Adrenal gland (tissue), 12 donors: ENCODE results near the gene SENP8. TPM values are rescaled to one million over a fixed set of nuclear protein-coding genes. Genes with fewer than 3 reads are reported as not detected.
A peak's percentile ranks its signal among the peaks of the same experiment; 100 is the strongest.

Experiments used
- DNase-seq, 7 donors: peaks; one replicate each; pipeline ENCODE4 v3.0.0-alpha.2; 2019 to 2020
- H3K27ac ChIP-seq, 5 donors: fragments of 200-600 bp; sonication (generic) in 4 of 5; 1 replicate in 3 of 5; 2 replicates in 2 of 5; pipeline versions ENCODE4 v1.5.1 to v1.8.0; 2016 to 2020; ENCODE audit warnings: mild to moderate bottlenecking in 1 of 5
- H3K27me3 ChIP-seq: fragments of 200-600 bp; 2 replicates; pipeline ENCODE4 v1.8.0; 2021
- H3K36me3 ChIP-seq, 2 donors: fragments of 200-600 bp; replicated peaks in 1 of 2; 1 replicate in 1 of 2; 2 replicates in 1 of 2; pipeline versions ENCODE4 v1.5.1 to v1.8.0; 2018 to 2022
- H3K4me1 ChIP-seq, 2 donors: fragments of 200-600 bp; replicated peaks in 1 of 2; 1 replicate in 1 of 2; 2 replicates in 1 of 2; pipeline versions ENCODE4 v1.5.1 to v1.8.0; 2018 to 2021
- H3K4me3 ChIP-seq, 4 donors: fragments of 200-600 bp; sonication (generic) in 3 of 4; one replicate each; pipeline ENCODE4 v1.5.1; 2016 to 2018
- H3K9me3 ChIP-seq, 3 donors: fragments of 200-600 bp; sonication (generic) in 1 of 3; replicated peaks in 1 of 3; 1 replicate in 2 of 3; 2 replicates in 1 of 3; pipeline versions ENCODE4 v1.5.1 to v1.8.0; 2016 to 2021
- POLR2A ChIP-seq, 2 donors: fragments of 450-650 bp; IDR thresholded peaks; one replicate each; pipeline ENCODE4 v1.6.1; 2017; ENCODE audit warnings: antibody characterized with exemption in 2 of 2, mild to moderate bottlenecking in 2 of 2, moderate library complexity in 1 of 2
- WGBS, 4 donors: extraction: QIAGEN DNeasy Blood & Tissue Kit in 2 of 4; methylation state at CpG; one replicate each; pipeline versions ENCODE4 v1.1.5 to v1.1.7; 2013 to 2017; 5-methylcytosine and 5-hydroxymethylcytosine counted together
- intact Hi-C, 2 donors: fragments of 100-400 bp; cut with DNase I; formaldehyde crosslinking; loops; one replicate each; pipeline versions ENCODE4 v1.14.1 to v1.15.0; 2022 to 2023
- polyA plus RNA-seq, 3 donors: library from polyadenylated mRNA; stranded (reverse); fragments of 200-250 nt in 2 of 3; fragments of 350-450 nt in 1 of 3; fragmentation: Illumina TruSeq in 1 of 3; extraction: RNeasy Lipid Tissue Mini Kit (QIAGEN cat#74804) in 1 of 3; gene quantifications; one replicate each; pipeline ENCODE4 v1.2.3, GENCODE V29; 2013 to 2014
- total RNA-seq, 9 donors: library from RNA; depleted of rRNA in 4 of 9; stranded (reverse); fragments of >200 nt in 4 of 9; fragments of 120-200 nt in 1 of 9; fragmentation: NEBNext Ultra II Directional in 1 of 9; extraction: Animal tissue kit (Norgen Biotek cat#: 25700) in 1 of 9; gene quantifications; one replicate each; pipeline versions ENCODE4 v1.1.0 to v1.2.4, GENCODE V29; 2013 to 2023
- TF ChIP-seq, protein P1 (sequence below), 6 experiments: fragments of 450-650 bp in 4 of 6; fragments of 200-600 bp in 2 of 6; sonication (generic) in 1 of 6; IDR thresholded peaks; 1 replicate in 5 of 6; 2 replicates in 1 of 6; pipeline versions ENCODE4 v1.5.1 to v1.8.0; 2016 to 2021; ENCODE audit warnings: antibody characterized with exemption in 6 of 6, mild to moderate bottlenecking in 2 of 6, moderate library complexity in 1 of 6
- donor health status: healthy with polysubstance abuse.
- donor health status: Bipolar disorder and iron deficiency.
- donor health status: DM: yes; HTN: yes; CAD: no.
- donor health status: DM: no; HTN: no; CAD: no.
- donor health status: DM: no; HTN: no; CAD: no.
- donor health status: DM: yes; HTN: yes; CAD: no.

Gene SENP8
- total and polyA plus RNA-seq, 12 donors = 0.94 to 6.0 (median 3.5) TPM

DNA sequence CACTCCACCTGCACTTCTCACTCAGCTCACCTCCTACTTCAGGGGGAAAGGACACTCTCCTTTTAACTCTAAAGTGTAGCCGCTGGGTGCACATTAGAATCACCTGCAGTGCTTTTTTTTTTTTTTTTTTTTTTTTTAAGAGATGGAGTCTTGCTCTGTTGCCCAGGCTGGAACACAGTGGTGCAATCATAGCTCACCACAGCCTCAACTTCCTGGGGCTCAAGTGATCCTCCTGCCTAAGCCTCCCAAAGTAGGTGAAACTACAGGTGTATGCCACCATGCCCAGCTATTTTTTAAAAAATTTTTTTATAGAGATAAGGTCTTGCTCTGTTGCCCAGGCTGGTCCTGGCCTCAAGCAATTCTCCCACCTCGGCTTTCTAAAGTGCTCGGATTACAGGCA is 58.5 kb downstream of the SENP8 start:
- H3K27me3 ChIP-seq = no peaks in the 10 kb centered on the region
- intact Hi-C loops = no loop called here
- no peaks in the 10 kb centered on the region for H3K4me1 ChIP-seq
- H3K27ac ChIP-seq = no peak overlapping the region
- DNase-seq = no peak
- H3K36me3 ChIP-seq = no peaks in the 10 kb centered on the region
- TF ChIP-seq, protein P1, sequence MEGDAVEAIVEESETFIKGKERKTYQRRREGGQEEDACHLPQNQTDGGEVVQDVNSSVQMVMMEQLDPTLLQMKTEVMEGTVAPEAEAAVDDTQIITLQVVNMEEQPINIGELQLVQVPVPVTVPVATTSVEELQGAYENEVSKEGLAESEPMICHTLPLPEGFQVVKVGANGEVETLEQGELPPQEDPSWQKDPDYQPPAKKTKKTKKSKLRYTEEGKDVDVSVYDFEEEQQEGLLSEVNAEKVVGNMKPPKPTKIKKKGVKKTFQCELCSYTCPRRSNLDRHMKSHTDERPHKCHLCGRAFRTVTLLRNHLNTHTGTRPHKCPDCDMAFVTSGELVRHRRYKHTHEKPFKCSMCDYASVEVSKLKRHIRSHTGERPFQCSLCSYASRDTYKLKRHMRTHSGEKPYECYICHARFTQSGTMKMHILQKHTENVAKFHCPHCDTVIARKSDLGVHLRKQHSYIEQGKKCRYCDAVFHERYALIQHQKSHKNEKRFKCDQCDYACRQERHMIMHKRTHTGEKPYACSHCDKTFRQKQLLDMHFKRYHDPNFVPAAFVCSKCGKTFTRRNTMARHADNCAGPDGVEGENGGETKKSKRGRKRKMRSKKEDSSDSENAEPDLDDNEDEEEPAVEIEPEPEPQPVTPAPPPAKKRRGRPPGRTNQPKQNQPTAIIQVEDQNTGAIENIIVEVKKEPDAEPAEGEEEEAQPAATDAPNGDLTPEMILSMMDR (IDR thresholded peaks at IDR 0.05) = no peak
- no peak for TF ChIP-seq POLR2A (IDR thresholded peaks at IDR 0.05)
- H3K9me3 ChIP-seq = no peaks in the 10 kb centered on the region
- H3K4me3 ChIP-seq = no peak overlapping the region
- 77 to 91% (median 84%) methylated on average over 3 of the region's 3 CpGs for WGBS, 4 donors

DNA sequence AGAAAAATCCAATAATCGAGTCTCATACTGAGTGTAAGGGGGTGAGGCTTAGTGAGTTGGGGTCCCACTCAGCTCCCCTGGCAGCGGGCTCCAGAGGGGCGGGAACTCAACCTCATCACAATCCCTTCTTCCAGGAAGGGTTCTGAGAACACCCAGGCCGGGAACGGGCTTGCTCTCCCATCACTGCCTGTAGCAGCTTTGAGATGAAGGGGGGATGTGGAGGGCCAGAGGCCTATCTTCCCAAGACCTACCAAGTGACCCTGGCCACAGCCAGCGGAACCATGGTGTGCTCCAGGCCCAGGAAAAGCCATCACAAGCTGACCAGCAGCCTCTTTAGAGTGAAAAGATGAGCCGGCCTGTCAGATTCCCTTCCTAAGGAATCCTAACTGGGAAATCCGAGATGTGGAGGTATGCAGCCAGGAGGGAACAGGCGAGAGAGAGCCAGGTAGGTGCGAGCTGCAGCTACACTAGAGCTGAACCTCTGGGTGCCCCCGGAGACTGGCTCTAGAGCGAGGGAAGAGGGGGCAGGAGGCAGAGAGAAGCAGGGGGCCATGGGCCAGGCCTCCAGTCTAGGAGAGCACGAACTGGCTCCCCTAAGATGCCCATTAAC is 60.9 kb downstream of the SENP8 start:
- no peak overlapping the region for H3K27ac ChIP-seq
- DNase-seq = no peak
- WGBS, 4 donors = 86 to 91% (median 88%) methylated on average over 13 of the region's 13 CpGs
- TF ChIP-seq, protein P1 (IDR thresholded peaks at IDR 0.05) = no peak
- no peak for TF ChIP-seq POLR2A (IDR thresholded peaks at IDR 0.05)
- intact Hi-C loops = no loop called here
- H3K4me3 ChIP-seq = no peak overlapping the region
- no peaks in the 10 kb centered on the region for H3K36me3 ChIP-seq
- peaks cover 0 to 2% of the 10 kb centered on the region in 2 donors for H3K4me1 ChIP-seq
- H3K27me3 ChIP-seq = peaks cover 12% of the 10 kb centered on the region
- no peaks in the 10 kb centered on the region for H3K9me3 ChIP-seq

DNA sequence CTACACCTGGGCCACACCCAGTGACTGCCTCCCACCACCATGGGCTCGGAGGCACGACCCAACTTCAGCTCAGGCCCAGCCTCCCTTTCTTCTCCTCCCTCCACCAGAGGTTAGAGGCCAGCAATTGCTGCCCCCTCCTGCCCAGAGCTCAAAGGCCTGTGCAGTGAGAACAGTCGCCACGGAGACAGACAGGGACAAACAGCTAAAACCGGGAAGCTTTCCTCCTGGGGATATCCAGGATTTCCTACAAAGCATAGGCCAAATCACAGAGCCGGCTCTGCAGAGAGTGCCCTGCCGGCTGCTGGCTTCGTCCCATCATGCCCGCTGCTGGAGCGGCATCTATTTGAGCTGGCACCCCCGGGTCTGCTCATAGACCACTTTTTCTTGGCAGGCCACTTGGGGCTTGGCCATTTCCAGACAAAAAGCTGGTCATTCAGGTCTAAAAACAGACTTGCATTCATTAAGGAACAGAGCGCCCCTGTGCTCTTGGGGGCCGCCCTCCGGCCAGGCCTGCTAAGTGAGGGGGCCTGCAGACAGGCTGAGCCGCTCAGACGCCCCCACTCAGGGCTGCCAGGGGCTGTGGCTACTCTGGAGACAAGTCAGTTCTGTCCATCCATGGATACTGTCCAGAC is 61.9 kb downstream of the SENP8 start:
- no peaks in the 10 kb centered on the region for H3K9me3 ChIP-seq
- H3K27ac ChIP-seq = no peak overlapping the region
- intact Hi-C loops = no loop called here
- no peak for TF ChIP-seq POLR2A (IDR thresholded peaks at IDR 0.05)
- TF ChIP-seq, protein P1 (IDR thresholded peaks at IDR 0.05) = no peak
- peaks cover 0 to 6% of the 10 kb centered on the region in 2 donors for H3K4me1 ChIP-seq
- H3K27me3 ChIP-seq = peaks cover 18% of the 10 kb centered on the region
- H3K36me3 ChIP-seq = no peaks in the 10 kb centered on the region
- no peak overlapping the region for H3K4me3 ChIP-seq
- peak in 1 of 7 donors; percentile 6 for DNase-seq
- WGBS, 4 donors = 63 to 76% (median 72%) methylated on average over 2 to 16 of the region's 16 CpGs

DNA sequence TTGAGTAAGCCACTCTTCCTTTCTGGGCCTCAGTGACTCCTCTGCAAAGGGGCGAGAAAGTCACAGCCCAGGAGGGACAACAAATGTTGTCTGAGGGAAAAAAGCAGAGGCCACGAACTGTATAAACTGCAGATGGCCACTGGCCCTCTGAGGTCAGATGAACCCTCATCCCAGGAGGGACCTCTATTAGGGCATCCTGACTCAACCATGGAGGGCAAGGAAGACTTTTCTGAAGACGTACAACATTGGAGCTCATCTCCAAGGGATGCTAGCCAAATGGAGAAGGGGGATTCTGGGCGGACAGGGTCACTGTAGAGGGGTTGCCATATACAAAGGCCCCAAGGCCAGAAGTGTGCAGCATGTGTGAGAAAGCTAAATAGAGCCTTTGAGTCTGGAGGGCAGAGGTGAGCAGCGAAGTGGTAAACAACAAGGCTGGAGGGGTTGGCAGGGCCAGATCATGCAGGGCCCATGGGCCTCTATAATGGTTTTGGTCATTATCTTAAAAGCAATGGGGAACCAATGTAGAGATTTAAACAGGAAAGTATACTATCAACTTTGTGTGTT is 62.6 kb downstream of the SENP8 start:
- Histone ChIP-seq H3K4me1 (peaks cover 0 to 6% of the 10 kb centered on the region in 2 donors), H3K4me3 (no peak overlapping the region), H3K27ac (no peak overlapping the region), H3K36me3 (no peaks in the 10 kb centered on the region), H3K9me3 (no peaks in the 10 kb centered on the region), H3K27me3 (peaks cover 18% of the 10 kb centered on the region)
- 85 to 91% (median 88%) methylated on average over 5 of the region's 5 CpGs for WGBS, 4 donors
- TF ChIP-seq, protein P1 (IDR thresholded peaks at IDR 0.05) = no peak
- no peak for TF ChIP-seq POLR2A (IDR thresholded peaks at IDR 0.05)
- intact Hi-C loops = no loop called here
- no peak for DNase-seq
